ENCODE measurements around the gene ERC1.

GRCh38 chr12:1252758-1253157 lies 261.7 kb downstream of the ERC1 start:
- no peak for TF ChIP-seq CTCF (IDR thresholded peaks at IDR 0.05)
- TF ChIP-seq EP300 (IDR thresholded peaks at IDR 0.05) = no peak
- no peak for TF ChIP-seq POLR2A (IDR thresholded peaks at IDR 0.05; ENCODE audit: low read depth)
- no peak for TF ChIP-seq POLR2AphosphoS5 (IDR thresholded peaks at IDR 0.05)

Data from esophagus muscularis mucosa (tissue), 4 donors.